GM19455 (cell line): ENCODE measurements around the gene ITM2C.

Experiments
- ATAC-seq: cut with Tn5 transposase; IDR thresholded peaks from one replicate; pipeline ENCODE4 v1.9.1; 2021; ENCODE audit not compliant: unreplicated experiment

Gene ITM2C

DNA sequence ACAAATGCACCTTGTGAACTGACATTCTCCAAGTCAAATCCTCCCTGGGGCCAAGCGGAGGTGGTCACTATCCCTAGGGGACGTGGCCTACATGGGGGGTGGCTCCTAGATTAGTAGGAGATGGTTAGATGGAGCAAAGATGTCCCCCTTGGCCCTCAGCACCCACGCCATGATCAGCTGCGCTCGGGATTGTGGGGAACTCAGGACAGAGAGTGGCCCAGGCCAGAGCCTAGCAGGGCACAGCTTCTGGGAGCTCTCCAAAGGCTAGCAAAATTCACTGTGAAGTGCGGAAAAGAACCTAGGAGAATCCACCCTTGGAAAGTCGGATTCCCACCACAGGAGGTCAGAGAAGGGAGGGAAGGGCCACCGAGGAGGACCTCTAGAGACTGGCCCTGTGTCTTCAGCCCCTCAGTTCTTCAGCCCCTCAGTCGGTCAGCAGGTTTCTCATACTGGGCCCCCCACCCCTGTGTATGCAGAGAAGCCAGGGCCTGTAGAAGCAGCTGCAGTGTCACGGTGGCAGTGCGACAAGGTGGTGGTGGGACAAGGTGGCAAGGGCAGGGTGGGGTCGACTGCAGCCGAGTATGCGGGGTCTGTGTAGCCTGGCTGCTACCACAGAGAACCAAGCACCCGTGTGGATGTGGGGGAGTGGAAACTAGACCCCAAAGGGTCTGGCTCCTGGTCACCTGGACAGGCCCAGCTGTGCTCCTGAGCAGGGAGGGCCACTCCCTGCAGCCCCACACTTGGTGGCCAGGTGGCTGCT, 41.9 kb downstream of the ITM2C start:
- ATAC-seq: no peak

DNA sequence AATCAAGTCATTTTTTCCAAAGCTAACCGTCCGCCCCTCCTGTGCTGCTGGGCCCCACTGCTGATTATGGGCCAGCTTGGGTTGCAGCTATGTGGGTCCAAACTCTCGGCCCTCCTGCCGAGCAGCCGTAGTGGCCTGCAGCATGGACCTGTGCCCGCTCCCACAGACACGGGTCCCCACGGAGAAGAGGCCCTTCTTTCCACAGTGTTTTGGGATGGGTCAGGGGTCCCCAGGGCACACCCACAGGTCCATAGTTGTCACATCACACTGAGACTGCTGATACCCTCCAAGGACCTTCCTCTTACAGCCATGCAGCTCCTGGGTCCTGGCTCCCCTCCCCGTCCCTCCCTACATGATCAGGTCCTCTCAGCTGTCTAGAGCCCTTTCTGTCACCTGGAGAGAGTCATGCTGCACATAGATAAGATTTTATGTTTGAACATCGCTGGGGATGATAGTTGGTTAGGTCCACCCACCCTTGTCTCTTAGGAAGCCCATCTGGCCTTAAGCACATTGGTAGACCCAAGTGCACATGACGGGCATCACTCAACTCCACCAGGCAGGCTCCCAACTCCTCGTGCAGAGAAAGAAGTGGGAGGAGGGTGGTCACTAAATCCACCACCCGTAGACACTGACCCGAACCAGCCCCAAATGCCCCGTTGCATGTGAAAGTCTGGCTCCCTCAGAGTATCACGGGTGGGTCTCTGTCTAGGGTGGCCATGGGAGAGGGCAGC, 42.8 kb downstream of the ITM2C start:
- ATAC-seq: no peak

DNA sequence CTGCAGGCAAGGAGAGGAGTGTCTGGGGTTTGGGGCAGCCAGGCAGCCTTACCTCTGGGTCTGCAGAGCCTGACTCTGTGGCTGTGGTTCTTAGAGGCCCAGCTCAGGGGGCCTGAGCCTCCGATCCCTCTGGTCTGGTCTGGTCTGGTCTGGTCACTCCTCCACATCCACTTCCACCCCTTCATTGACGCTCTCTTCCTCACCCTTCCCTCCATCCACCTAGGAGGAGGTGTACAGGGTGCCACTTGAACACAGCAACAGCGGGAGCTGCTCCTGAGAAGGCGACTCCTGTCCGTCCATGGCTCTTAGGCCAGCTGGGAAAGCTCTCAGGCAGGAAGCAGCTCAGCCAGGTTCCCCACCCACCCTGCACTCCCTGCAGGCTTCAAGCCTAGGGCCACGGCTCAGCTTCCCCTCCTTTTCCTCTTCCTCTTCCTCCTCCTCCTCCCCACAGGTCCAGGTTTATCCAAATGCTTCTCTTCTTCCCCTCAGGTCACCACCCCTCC, 43.4 kb downstream of the ITM2C start:
- no peak for ATAC-seq

DNA sequence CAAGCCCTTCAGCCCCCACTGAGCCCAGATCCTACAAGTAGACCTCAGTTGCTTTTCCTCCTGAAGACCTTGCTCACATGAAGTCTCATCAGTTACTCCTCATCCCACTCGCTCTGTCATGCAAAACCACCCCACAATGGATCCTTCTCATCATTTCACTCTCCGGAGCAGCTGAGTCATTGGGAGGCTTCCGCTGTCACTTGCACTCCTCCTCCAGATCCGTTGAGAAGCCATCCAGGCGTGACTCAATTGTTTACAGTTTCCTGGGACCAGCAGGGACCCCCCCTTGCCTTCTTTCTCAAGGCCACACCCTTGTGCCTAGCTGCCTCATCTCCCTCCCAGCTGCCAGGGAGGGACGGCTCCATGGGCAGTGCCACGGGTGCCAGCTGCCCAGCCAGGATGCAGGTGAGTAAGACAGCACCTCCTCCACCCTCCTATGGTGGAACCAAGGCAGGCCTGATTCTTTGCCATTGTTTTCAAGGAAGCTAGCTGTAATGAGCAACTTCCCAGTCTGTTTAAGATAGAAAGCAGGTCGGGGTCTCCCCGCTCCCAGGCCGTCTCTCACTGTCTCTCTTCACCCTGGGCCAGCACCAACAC, 44.0 kb downstream of the ITM2C start:
- no peak for ATAC-seq

DNA sequence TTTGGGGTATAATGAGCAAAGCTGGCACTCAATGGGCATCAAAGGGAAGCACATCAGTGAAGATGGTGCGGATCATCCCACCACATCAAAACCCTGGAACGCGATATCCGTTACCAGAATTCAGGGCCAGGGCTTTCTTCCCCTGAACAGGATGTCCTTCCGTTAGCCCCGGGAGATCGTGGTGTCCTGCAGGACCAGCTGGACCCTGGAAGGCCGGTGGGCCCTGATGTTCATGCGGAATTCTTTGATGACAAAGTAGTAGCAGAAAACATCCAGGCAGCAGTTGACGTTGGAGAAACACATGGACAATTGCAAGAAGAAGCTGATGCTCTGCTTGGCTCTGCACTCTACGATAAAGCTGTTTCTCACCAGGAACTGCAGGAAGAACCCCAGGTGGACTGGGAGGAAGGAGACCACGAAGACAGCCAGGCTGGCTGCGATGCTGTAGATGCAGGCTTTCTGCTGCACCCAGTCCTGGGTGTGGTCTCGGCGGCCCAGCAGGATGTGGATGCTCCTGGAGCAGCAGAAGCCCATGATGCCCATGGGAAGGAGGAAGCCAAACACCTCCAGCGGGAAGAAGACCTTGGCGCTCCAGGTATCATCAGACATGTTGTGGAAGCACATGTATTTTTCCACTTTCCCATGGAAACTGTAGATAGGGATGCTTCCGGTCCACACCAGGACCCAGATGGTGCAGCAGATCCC, 45.3 kb downstream of the ITM2C start:
- ATAC-seq: no peak

DNA sequence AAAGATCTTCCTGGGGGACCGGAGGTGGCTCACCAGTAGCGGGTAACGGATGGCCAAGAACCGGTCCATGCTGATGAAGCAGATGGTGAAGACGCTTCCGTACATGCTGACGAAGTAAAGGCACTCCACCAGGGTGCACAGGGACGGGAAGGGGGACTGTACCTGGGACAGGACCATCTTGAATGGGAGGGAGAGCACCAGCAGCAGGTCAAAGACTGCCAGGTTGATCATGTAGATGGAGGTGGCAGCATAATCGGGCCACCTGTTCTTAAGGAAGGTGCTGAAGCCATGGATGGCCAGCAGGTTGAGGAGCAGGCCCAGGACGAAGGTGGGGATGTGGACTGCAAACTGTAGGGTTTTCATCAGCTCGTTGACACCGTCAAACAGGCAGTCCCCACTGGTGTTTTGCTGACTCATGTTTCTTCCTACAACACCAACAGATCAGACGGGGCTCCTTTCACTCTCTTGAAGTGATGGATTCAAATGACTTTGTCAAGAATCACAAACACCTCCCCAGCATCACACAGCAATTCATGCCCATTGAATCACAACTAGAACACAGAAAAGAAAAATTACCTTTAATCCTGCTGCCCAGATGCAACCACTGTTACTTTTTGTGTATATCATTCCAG, 45.9 kb downstream of the ITM2C start:
- no peak for ATAC-seq

DNA sequence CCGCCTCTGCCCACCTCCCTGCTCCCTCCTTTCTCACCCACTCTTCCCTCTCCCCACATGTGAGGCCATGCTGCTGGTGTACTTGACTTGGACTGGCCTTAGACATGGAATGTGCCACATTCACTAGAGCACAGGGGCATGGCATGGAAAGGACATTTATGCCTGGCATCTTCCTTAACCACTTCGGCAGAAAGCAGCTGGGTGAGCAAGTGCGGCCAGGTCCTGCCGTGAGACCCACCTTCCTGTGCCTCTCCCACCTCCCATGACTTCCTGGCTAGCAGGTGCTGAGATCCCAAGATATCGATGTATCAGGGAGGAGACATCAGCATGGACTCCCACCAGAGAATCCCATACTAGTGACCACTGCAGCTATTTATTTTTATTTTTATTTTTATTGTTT, 47.3 kb downstream of the ITM2C start:
- ATAC-seq: no peak

DNA sequence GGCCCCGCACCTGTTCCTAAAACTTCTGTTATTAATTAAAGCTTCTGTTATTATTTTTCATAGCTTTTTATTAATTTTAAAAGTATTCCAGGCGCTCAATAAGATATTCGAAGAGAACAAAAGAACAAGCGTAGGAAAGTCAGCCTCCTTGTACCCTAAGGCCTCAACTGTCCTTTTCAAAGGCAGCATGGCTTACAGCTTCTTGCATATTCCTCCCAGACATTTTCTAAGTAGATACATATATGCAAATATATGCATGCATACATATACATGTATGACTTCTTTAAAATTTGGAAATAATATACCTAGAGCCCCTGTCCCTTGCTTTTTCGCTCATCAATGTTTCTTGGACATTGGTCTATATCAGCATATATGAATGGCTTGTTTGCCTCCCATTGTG, 48.0 kb downstream of the ITM2C start:
- ATAC-seq: no peak

DNA sequence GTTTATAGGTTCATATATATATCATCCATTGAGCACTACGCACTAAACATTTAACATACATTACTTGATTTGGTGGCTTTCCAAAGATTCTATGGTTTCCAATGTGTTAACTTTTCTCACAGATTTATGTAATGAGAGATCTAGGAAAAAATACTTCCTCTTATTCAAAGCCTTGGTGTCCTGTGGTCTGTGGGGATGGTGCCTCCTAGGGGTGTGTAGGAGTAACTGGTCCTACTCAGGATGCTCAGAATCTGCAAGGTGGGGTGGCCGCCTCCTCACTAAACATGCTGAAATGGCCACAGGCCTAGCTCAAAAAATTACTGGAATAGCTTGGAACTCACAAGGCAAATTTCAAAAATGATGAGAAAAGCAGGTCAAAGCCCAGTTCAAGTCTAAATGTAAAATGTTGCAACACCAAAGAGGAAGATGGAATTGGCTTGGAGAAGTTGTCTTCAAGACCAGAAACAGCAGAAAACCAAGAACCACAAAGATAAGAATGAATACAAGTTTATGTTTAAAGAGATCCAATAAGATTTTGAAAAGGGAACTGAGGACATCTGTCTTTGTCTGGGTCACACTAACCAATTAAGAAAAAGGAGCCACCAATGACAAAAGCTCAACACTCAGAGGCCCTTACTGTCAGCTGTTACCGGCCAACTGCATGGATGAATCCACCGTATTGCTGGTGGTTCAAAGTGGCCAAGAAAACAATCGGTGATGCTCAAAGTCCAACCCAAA, 48.8 kb downstream of the ITM2C start:
- no peak for ATAC-seq

DNA sequence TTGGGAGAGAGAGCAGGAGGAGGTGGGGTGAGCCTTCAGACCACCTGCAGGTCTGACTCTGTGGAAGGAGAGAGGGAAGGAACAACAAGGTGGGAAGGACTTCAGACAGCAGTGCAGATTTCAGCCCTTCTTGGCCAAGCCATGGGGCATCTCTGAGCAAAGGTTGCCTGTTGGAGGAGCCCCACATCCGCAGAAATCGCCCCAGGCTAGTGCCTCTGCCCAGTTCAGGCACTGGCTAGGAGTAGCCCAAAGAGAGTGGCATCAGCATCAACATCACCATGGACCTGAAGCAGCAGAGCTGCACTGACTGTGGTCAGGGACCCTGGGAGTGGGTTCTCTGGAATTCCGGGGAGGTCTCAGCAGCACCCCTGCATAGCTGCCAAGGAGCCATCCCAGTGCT, 50.1 kb downstream of the ITM2C start:
- ATAC-seq: no peak

DNA sequence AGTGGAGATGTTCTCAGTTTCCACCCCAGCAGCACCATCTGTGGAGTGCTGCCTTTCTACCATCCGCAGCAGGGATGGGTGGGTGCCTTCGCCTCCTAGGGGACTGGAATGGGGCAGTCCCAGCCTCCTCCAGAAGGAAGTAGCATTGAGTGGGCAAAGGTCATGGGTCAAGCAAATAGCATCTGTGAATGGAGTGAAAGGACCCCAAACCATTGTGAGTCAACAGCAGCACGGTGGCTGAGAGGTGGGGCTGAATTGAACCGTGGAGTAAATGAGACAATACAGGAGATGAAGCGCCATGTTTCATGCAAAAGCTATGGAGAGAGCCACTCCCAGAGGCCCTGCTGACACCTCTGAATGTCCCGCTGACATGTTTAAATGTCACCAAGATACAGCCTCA, 50.6 kb downstream of the ITM2C start:
- no peak for ATAC-seq

DNA sequence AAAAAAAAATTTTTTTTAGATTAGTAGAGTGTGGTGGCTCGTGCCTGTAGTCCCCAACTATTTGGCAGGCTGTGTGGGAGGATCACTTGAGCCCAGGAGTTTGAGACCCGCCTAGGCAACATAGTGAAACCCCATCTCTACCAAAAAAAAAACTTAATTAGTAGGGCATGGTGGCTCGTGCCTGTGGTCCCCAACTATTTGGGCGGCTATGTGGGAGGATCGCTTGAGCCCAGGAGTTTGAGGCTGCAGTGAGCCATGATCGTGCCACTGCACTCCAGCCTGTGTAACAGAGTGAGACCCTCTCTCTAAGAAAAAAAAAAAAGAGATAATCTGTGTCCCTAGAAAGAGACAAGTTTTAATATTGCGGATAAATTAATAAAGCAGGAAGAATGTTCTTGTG, 51.5 kb downstream of the ITM2C start:
- no peak for ATAC-seq

DNA sequence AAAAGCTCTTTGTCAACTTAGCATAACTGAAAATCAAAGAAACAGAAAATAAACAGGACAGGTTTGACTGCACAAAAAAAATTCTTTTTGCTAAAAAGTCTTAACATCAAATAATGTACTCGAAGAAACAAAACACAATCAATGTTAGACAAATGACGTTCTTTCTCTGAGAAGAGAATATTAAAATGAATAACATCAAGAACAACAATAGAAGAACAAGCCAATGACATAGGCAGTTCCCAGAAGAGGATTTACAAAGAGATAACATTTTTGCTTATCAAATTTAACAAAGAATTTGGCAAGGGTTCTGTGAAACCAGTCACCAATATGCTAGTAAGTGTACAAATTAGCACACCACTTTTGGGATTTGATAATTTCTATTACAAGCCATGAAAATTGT, 54.5 kb downstream of the ITM2C start:
- ATAC-seq: no peak

DNA sequence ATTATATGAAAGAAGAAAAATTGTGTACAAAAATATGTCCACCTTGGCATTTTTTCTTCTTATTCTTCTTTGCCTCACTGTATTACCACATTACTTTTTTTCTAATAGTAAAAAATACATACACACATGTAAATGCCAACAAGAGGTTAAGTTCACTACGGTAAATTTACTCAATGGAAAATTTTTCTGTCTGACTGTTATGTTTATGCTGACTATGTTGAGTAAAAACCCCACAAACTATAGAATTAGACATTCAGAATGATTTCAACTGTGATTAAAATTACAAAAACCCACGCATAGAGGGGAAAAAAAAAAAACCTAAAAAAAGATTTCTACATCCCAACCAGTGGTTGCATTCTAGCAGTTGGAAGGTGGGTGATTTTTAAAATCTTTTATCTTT, 54.9 kb downstream of the ITM2C start:
- no peak for ATAC-seq

DNA sequence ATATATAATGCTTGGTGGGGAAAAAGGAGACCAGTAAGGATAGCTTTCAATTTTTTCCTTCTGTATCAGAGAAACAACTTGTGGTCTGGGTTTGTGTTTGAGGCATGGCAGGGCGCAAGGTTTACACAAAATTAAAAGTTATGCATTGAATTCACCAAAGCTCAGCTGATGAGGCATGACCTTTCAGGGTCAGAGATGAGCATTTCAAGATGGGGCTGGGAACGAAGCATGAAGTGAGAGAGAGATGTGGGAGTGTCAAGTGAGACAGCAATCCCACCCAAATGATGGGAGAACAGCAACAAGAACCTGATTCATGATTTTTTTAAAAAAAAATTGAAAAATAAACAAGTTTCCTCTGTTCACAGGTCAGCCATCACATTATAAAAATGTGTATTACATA, 55.4 kb downstream of the ITM2C start:
- no peak for ATAC-seq

DNA sequence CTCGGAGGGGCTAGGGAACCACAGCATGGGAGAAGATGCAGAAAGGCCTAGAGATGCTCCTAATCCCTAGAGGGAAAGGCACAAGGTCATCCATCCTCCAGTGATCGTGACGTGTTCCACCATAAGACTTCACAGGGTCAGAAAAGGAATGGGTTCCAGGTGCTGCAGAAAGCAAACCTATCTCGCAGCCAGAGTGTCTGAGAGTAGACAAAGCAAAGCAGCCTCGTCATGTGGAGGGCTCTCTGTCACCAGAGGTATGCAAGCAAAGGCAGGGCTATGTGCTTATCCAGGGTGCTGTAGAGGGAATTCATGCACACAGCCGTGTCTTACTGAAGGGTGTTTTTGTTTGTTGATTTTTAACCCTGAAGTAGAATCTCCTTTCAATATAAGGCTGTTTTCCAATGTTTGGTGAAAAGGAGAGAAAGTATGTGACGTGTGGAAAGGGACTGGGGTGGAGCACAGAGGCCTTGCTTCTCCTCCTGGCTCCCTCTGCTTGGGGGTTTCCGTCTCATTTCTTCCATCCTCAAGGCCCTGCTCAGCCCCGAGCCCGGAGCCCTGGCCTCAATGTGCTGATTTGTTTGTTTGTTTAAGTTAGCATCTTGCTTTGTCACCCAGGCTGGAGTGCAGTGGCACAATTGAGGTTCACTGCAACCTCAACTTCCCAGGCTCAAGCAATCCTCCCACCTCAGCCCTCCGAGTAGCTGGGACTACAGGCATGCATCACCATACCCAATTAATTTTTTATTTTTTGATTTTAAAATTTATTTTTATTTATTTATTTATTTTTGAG, 57.3 kb downstream of the ITM2C start:
- ATAC-seq: no peak

DNA sequence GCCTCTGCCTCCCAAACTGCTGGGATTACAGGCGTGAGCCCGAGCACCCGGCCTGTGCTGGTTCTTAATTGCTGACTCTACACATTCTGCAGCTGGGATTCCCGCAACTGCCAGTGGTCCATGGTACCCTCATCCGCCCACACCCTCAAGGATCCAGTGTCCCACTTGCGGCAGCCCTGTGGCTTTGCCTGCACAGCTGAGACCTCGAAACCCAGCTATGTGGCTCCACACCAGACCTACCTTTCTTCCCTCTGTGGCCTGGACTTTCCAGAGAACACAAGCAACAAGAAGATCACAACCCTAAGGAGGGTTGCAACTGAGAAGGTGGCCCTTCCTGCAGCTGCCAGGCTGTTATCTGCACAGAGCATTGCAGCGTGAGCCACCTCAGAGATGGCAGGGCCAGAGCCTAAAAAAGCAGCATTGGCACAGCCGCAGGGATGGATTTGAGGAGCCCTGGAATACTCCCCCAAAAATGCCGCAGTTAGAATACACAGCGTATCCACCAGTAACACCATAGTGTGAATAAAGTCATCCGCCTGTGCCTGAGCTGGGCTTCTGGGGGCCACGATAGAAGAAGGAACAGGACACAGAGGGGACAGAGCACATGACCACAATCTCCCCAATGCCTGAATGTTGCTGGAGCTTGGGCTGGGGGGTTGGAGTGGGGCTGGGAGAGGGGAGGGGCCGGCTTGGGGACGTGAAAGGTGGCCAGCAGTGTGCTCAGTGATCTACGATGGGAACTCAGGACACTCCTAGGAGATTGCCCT, 58.4 kb downstream of the ITM2C start:
- ATAC-seq: no peak

DNA sequence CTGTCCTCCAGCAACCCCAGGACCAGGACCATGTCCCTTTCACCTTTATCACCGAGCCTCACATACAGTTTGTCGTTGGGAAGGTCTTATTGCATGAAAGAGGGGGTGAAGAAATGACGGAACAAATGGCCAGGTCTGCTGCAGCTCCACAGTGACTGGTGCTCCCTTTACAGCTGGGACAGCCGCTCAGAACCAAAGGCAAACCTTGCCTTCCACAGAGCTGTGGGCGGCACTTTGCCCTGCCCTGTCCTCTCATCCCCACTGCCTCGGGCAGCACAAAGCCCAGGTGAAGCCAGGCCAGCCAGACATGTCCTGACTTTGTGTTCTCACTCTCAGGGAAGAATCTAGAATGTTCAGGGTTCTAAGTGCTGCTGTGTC, 59.3 kb downstream of the ITM2C start:
- ATAC-seq: peak; percentile 12
